ENCODE results near the gene NAPEPLD. TPM values are rescaled to one million over a fixed set of nuclear protein-coding genes. Genes with fewer than 3 reads are reported as not detected.

NAPEPLD gene
- total RNA-seq, 1 experiment from 2014 or later = 7.5 TPM

GRCh38 chr7:103121641-103122040, 27.3 kb downstream of the NAPEPLD start:
- H3K4me1 Mint-ChIP-seq = no peaks in the 10 kb centered on the region
- no peaks in the 10 kb centered on the region for H3K27me3 Mint-ChIP-seq (ENCODE audit: low read depth)
- H3K36me3 Mint-ChIP-seq = peaks cover 7% of the 10 kb centered on the region; the same call in 1 of the 2 replicates
- DNase-seq (ENCODE audit: low spot score) (no peak), ATAC-seq (no peak)
- no peak overlapping the region for H3K4me3 Mint-ChIP-seq
- no peak overlapping the region for H3K27ac Mint-ChIP-seq
- no peak for TF ChIP-seq AR (CRISPR knock-in tag; IDR thresholded peaks at IDR 0.05)
- TF ChIP-seq, protein P1, sequence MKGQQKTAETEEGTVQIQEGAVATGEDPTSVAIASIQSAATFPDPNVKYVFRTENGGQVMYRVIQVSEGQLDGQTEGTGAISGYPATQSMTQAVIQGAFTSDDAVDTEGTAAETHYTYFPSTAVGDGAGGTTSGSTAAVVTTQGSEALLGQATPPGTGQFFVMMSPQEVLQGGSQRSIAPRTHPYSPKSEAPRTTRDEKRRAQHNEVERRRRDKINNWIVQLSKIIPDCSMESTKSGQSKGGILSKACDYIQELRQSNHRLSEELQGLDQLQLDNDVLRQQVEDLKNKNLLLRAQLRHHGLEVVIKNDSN (CRISPR knock-in tag; IDR thresholded peaks at IDR 0.05) = no peak
- TF ChIP-seq SMAD4 (CRISPR knock-in tag; IDR thresholded peaks at IDR 0.05) = no peak
- no peak for TF ChIP-seq ZMAT4 (CRISPR knock-in tag; IDR thresholded peaks at IDR 0.05)
- no peak for TF ChIP-seq CREM (CRISPR knock-in tag; IDR thresholded peaks at IDR 0.05)
- no peak for TF ChIP-seq E2F5 (CRISPR knock-in tag; IDR thresholded peaks at IDR 0.05)
- TF ChIP-seq, protein P2, sequence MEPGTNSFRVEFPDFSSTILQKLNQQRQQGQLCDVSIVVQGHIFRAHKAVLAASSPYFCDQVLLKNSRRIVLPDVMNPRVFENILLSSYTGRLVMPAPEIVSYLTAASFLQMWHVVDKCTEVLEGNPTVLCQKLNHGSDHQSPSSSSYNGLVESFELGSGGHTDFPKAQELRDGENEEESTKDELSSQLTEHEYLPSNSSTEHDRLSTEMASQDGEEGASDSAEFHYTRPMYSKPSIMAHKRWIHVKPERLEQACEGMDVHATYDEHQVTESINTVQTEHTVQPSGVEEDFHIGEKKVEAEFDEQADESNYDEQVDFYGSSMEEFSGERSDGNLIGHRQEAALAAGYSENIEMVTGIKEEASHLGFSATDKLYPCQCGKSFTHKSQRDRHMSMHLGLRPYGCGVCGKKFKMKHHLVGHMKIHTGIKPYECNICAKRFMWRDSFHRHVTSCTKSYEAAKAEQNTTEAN (CRISPR knock-in tag; IDR thresholded peaks at IDR 0.05) = no peak
- TF ChIP-seq, protein P3, sequence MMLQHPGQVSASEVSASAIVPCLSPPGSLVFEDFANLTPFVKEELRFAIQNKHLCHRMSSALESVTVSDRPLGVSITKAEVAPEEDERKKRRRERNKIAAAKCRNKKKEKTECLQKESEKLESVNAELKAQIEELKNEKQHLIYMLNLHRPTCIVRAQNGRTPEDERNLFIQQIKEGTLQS (CRISPR knock-in tag; conservative IDR thresholded peaks at IDR 0.05) = no peak
- no peak for TF ChIP-seq SMAD3 (CRISPR knock-in tag; IDR thresholded peaks at IDR 0.05; ENCODE audit: borderline replicate concordance)
- no peak for TF ChIP-seq TEAD4 (CRISPR knock-in tag; IDR thresholded peaks at IDR 0.05)
- TF ChIP-seq, protein P4, sequence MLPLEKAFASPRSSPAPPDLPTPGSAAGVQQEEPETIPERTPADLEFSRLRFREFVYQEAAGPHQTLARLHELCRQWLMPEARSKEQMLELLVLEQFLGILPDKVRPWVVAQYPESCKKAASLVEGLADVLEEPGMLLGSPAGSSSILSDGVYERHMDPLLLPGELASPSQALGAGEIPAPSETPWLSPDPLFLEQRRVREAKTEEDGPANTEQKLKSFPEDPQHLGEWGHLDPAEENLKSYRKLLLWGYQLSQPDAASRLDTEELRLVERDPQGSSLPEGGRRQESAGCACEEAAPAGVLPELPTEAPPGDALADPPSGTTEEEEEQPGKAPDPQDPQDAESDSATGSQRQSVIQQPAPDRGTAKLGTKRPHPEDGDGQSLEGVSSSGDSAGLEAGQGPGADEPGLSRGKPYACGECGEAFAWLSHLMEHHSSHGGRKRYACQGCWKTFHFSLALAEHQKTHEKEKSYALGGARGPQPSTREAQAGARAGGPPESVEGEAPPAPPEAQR (CRISPR knock-in tag; IDR thresholded peaks at IDR 0.05) = no peak
- TF ChIP-seq FOXK1 (CRISPR knock-in tag; IDR thresholded peaks at IDR 0.05) = no peak
- no peak for TF ChIP-seq GRHL2 (CRISPR knock-in tag; IDR thresholded peaks at IDR 0.05; ENCODE audit: insufficient replicate concordance, severe bottlenecking)
- TF ChIP-seq ETV6 (CRISPR knock-in tag; IDR thresholded peaks at IDR 0.05) = no peak
- TF ChIP-seq STAT6 (CRISPR knock-in tag; conservative IDR thresholded peaks at IDR 0.05; ENCODE audit: low read depth) = no peak
- TF ChIP-seq HMGA2 (CRISPR knock-in tag; IDR thresholded peaks at IDR 0.05) = no peak
- no peak for TF ChIP-seq EMX1 (CRISPR knock-in tag; IDR thresholded peaks at IDR 0.05)
- TF ChIP-seq MYBL2 (CRISPR knock-in tag; IDR thresholded peaks at IDR 0.05) = no peak
- H3K9me3 Mint-ChIP-seq = no peaks in the 10 kb centered on the region
- CTCF ChIA-PET = no interaction called here
- POLR2A ChIA-PET = no interaction called here
